Right atrium auricular region (tissue), 2 donors: ENCODE data around the gene C5orf47. TPM values are rescaled to one million over a fixed set of nuclear protein-coding genes. Genes with fewer than 3 reads are reported as not detected.

Source experiments
- DNase-seq: peaks from one replicate; pipeline ENCODE4 v3.0.0-alpha.2; 2019; ENCODE audit warnings: low spot score
- H3K27ac ChIP-seq, 2 donors: fragments of 200-600 bp; sonication (generic); 1 replicate in 1 of 2; 2 replicates in 1 of 2; pipeline ENCODE4 v1.5.1; 2016 to 2019
- H3K27me3 ChIP-seq, 2 donors: fragments of 200-600 bp; sonication (generic); one replicate each; pipeline versions ENCODE4 v1.5.1 to v1.6.0; 2017 to 2019
- H3K36me3 ChIP-seq: fragments of 200-600 bp; sonication (generic); one replicate; pipeline ENCODE4 v1.5.1; 2016
- H3K4me1 ChIP-seq, 2 donors: fragments of 200-600 bp; sonication (generic); one replicate each; pipeline versions ENCODE4 v1.5.1 to v1.6.0; 2017 to 2019
- H3K4me3 ChIP-seq, 2 donors: fragments of 200-600 bp; sonication (generic); 1 replicate in 1 of 2; 2 replicates in 1 of 2; pipeline ENCODE4 v1.5.1; 2017 to 2019; ENCODE audit warnings: mild to moderate bottlenecking in 1 of 2, moderate library complexity in 1 of 2
- H3K9me3 ChIP-seq, 2 donors: fragments of 200-600 bp; sonication (generic); one replicate each; pipeline ENCODE4 v1.5.1; 2019
- CTCF ChIP-seq, 2 donors: fragments of 200-600 bp; sonication (generic); IDR thresholded peaks; one replicate each; pipeline ENCODE4 v1.5.1; 2019; ENCODE audit warnings: antibody characterized with exemption in 2 of 2
- total RNA-seq, 2 donors: library from RNA; depleted of rRNA; stranded (reverse); fragments of >200 nt; gene quantifications; one replicate each; pipeline ENCODE4 v1.1.0, GENCODE V29; 2016

The C5orf47 gene
- total RNA-seq, 2 donors from 2014 or later, result 0.12 TPM; not detected in 1

- TF ChIP-seq CTCF (IDR thresholded peaks at IDR 0.05), result no peak
These were observed 33.6 kb downstream of the C5orf47 start for GRCh38 chr5:174022384-174023095.

GRCh38 chr5:174030286-174030685, 41.3 kb downstream of the C5orf47 start:
- H3K27ac ChIP-seq, result no peak overlapping the region
- H3K4me1 ChIP-seq, result no peaks in the 10 kb centered on the region
- H3K4me3 ChIP-seq, result no peak overlapping the region
- no peaks in the 10 kb centered on the region for H3K36me3 ChIP-seq
- no peak for DNase-seq
- peaks cover 0 to 18% of the 10 kb centered on the region in 2 donors for H3K9me3 ChIP-seq
- H3K27me3 ChIP-seq, result no peaks in the 10 kb centered on the region
- no peak for TF ChIP-seq CTCF (IDR thresholded peaks at IDR 0.05)

More at GRCh38 chr5:174022384-174023095, 33.6 kb downstream of the C5orf47 start:
- H3K4me3 ChIP-seq, result no peak overlapping the region
- H3K36me3 ChIP-seq, result no peaks in the 10 kb centered on the region
- no peaks in the 10 kb centered on the region for H3K9me3 ChIP-seq
- no peaks in the 10 kb centered on the region for H3K27me3 ChIP-seq
- DNase-seq, result no peak
- no peak overlapping the region for H3K27ac ChIP-seq
- no peaks in the 10 kb centered on the region for H3K4me1 ChIP-seq

GRCh38 chr5:174044466-174045254, 55.7 kb downstream of the C5orf47 start:
- H3K36me3 ChIP-seq, result no peaks in the 10 kb centered on the region
- no peak for TF ChIP-seq CTCF (IDR thresholded peaks at IDR 0.05)
- no peak overlapping the region for H3K4me3 ChIP-seq
- H3K27ac ChIP-seq, result no peak overlapping the region
- H3K9me3 ChIP-seq, result no peaks in the 10 kb centered on the region
- DNase-seq, result no peak
- H3K4me1 ChIP-seq, result no peaks in the 10 kb centered on the region
- no peaks in the 10 kb centered on the region for H3K27me3 ChIP-seq

GRCh38 chr5:174045470-174046025, 56.6 kb downstream of the C5orf47 start, which contains the start of gene NSG2:
TSS of gene NSG2 (plus strand) at chr5:174045706. CDS start at chr5:174046756, 1,050 bp downstream.
- H3K9me3 ChIP-seq, result no peaks in the 10 kb centered on the region

GRCh38 chr5:174046558-174046957, 57.6 kb downstream of the C5orf47 start:
- no peak overlapping the region for H3K27ac ChIP-seq
- H3K9me3 ChIP-seq, result no peaks in the 10 kb centered on the region
- TF ChIP-seq CTCF (IDR thresholded peaks at IDR 0.05), result no peak
- DNase-seq, result no peak
- H3K27me3 ChIP-seq, result no peaks in the 10 kb centered on the region
- H3K4me3 ChIP-seq, result no peak overlapping the region
- no peaks in the 10 kb centered on the region for H3K4me1 ChIP-seq
- no peaks in the 10 kb centered on the region for H3K36me3 ChIP-seq

More at GRCh38 chr5:174045470-174046025, 56.6 kb downstream of the C5orf47 start, which contains the start of gene NSG2:
- peak; percentile 32 to 75 for TF ChIP-seq CTCF (IDR thresholded peaks at IDR 0.05)
- no peak within 1 kb of the TSS for H3K27ac ChIP-seq
- no peaks in the 10 kb centered on the region for H3K27me3 ChIP-seq
- DNase-seq, result peak; percentile 62
- H3K36me3 ChIP-seq, result no peaks in the 10 kb centered on the region
- no peak within 1 kb of the TSS for H3K4me3 ChIP-seq
- no peaks in the 10 kb centered on the region for H3K4me1 ChIP-seq
